ENCODE measurements around the gene NABP1. TPM values are rescaled to one million over a fixed set of nuclear protein-coding genes. Genes with fewer than 3 reads are reported as not detected.

Gene NABP1
- total RNA-seq, 2 experiments from 2014 or later, result 51.3 to 52.0 TPM

DNA sequence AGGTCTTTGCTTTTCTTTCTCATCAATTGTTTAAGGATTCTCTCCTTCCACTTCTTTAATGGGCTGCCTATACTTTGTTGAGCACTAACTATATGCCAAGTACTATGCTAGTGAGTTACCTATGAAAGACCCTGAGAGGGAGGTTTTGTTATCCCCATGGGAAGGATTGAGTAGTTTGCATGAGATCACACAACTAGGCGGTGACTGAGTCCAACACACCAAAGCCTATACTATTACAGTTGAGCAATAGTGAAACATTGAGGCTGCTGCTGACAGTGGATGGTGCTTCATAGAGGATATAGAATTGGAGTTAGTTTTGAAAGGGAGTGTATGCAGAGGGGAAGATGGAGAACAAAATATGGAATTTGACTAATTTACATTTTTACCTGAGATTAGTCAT is 15.8 kb downstream of the NABP1 start:
- POLR2A ChIA-PET, result no interaction called here
- CTCF ChIA-PET, result no interaction called here

GRCh38 chr2:191696001-191696400 is 18.1 kb downstream of the NABP1 start:
- ChIA-PET CTCF (interaction anchor here (0.9 kb wide), 2 partner anchors 11 to 12 kb away, joined by 5 read pairs; no protein-coding TSS in a partner anchor), POLR2A (interaction anchor here (1.2 kb wide), 1 partner anchor 18 kb away, joined by 3 read pairs; the partner anchor contains the start of gene NABP1)

- CTCF ChIA-PET, result interaction anchor here (0.8 to 0.9 kb wide), 2 partner anchors 13 to 126 kb away, joined by 3 to 5 read pairs; no protein-coding TSS in a partner anchor
- POLR2A ChIA-PET, result interaction anchor here (1.2 kb wide), 1 partner anchor 19 kb away, joined by 3 read pairs; the partner anchor contains the start of gene NABP1
Observed at GRCh38 chr2:191696966-191697365, 19.0 kb downstream of the NABP1 start.

DNA sequence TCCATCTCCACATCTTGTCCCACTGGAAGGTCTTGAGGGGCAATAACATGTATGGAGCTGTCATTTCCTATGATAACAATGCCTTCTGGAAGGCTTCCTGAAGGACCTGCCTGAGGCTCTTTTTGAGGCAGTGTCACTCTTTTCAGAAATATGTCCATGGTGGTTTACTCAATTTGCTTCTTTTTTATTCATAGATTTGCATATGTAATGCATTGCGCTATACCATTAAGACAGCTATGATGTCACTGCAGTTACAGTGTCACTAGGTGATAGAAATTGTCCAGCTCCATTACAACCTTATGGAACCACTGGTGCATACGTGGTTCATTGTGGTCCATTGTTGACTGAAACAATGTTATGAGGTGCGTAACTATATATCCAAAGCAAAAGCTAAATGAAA is 19.9 kb downstream of the NABP1 start:
- ChIA-PET CTCF (interaction anchor here (0.8 kb wide), 1 partner anchor 127 kb away, joined by 3 read pairs; no protein-coding TSS in a partner anchor), POLR2A (interaction anchor here (0.6 kb wide), 1 partner anchor 414 kb away, joined by 3 read pairs; no protein-coding TSS in a partner anchor)

GRCh38 chr2:191699341-191699945 is 21.5 kb downstream of the NABP1 start:
- CTCF ChIA-PET, result no interaction called here
- POLR2A ChIA-PET, result no interaction called here

GRCh38 chr2:191701029-191701428 is 23.1 kb downstream of the NABP1 start:
- POLR2A ChIA-PET, result no interaction called here
- CTCF ChIA-PET, result no interaction called here

DNA sequence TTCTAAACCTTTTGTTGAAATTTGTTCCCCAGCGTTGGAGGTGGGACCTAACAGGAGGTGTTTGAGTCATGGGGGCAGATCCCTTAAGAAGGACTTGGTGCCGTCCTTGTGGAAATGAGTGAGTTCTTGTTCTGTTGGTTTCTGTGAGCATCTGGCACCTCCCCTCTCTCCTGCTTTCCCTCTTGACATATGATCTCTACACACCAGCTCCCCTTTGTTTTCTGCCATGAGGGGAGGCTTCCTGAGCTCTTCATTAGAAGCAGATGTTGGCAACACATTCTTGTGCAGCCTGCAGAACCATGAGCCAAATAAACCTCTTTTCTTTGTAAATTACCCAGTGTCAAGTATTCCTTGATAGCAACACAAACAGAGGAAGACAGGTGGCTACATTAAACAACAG is 23.8 kb downstream of the NABP1 start:
- POLR2A ChIA-PET, result no interaction called here
- CTCF ChIA-PET, result no interaction called here

- CTCF ChIA-PET, result no interaction called here
Observed at GRCh38 chr2:191703079-191703725, 25.3 kb downstream of the NABP1 start.

DNA sequence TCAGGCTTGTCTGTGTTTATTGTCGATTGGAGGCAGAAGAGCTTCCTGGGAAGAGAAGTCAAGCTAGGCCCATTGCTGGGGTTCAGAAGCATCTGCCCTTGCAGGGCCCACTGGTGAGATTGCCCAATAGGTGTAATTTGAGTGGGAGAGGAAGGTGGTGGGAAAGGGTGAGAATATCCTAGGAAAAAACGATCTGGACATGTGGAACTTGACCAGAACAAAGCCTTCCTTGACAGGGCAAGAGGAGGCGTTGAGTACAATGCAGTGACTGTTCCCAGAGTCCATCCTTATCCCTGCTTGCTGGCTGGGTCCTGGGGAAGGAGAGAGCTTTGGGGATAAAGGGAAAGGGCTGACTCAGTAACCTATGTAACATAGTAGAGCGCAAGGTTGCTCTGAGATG is 27.1 kb downstream of the NABP1 start:
- POLR2A ChIA-PET, result no interaction called here
- CTCF ChIA-PET, result interaction anchor here (1.0 kb wide), 1 partner anchor 457 kb away, joined by 3 read pairs; no protein-coding TSS in a partner anchor

More at GRCh38 chr2:191703079-191703725, 25.3 kb downstream of the NABP1 start:
- POLR2A ChIA-PET, result no interaction called here

GRCh38 chr2:191705701-191706100 is 27.8 kb downstream of the NABP1 start:
- POLR2A ChIA-PET, result no interaction called here
- CTCF ChIA-PET, result interaction anchor here (2.7 kb wide), 1 partner anchor 139 kb away, joined by 7 read pairs; no protein-coding TSS in a partner anchor

- ChIA-PET CTCF (interaction anchor here (1.6 to 2.7 kb wide), 2 partner anchors 11 to 140 kb away, joined by 5 to 7 read pairs; no protein-coding TSS in a partner anchor), POLR2A (no interaction called here)
Observed at GRCh38 chr2:191706791-191707190, 28.9 kb downstream of the NABP1 start.

- POLR2A ChIA-PET, result no interaction called here
- CTCF ChIA-PET, result interaction anchor here (1.6 to 2.7 kb wide), 2 partner anchors 11 to 141 kb away, joined by 5 to 7 read pairs; no protein-coding TSS in a partner anchor
Observed at GRCh38 chr2:191707542-191707941, 29.6 kb downstream of the NABP1 start.

DNA sequence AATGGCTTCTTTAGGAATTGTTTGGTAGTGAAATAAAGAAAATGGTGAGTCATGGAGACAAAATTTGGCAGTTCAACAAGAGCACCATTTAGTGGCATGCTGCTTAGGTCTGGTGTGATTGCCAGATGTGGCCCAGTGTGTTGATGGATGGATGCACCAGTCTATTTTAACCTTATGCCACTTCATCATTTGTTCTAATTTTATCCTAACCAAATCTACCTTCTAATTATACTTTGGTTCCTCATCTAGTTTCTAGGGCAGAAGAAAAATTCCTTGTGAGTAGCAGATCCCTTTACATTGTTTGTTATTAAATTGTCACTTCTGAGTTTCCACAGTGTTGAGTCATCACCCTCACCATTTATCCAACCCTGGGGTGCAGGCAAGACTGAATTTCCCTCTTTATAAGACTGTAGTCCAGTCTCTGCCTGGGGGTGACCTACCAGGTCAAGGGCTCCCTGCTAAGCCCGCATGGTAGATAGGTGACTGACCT is 32.5 kb downstream of the NABP1 start:
- ChIA-PET POLR2A (no interaction called here), CTCF (interaction anchor here (0.7 kb wide), 1 partner anchor 17 kb away, joined by 3 read pairs; no protein-coding TSS in a partner anchor)

GRCh38 chr2:191711621-191712020 is 33.7 kb downstream of the NABP1 start:
- CTCF ChIA-PET, result interaction anchor here (0.6 kb wide), 1 partner anchor 201 kb away, joined by 5 read pairs; no protein-coding TSS in a partner anchor
- POLR2A ChIA-PET, result no interaction called here

- ChIA-PET CTCF (no interaction called here), POLR2A (no interaction called here)
Observed at GRCh38 chr2:191713837-191714236, 35.9 kb downstream of the NABP1 start.

DNA sequence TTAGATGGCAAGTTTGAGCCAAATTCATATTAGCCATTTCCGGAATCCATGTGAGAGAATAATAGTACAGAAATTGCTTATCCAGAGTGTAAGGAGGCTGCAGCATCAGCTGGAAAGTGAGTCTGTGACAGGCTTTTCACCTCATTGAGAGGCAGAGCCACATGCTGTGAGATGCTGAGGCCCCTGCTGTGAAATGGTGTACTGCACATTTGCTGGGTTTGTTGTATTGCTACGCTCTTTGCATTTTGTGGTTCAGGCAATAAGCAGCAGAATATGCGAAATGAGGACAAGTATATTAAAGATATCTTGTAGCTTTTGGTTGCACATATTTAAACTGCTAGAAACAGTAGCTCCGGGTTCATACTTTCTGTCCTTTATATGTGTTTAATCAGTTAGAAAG is 37.0 kb downstream of the NABP1 start:
- ChIA-PET POLR2A (interaction anchor here (0.6 kb wide), 1 partner anchor 37 kb away, joined by 6 read pairs; no protein-coding TSS in a partner anchor), CTCF (no interaction called here)

- POLR2A ChIA-PET, result no interaction called here
- CTCF ChIA-PET, result no interaction called here
Observed at GRCh38 chr2:191715471-191715870, 37.5 kb downstream of the NABP1 start.

DNA sequence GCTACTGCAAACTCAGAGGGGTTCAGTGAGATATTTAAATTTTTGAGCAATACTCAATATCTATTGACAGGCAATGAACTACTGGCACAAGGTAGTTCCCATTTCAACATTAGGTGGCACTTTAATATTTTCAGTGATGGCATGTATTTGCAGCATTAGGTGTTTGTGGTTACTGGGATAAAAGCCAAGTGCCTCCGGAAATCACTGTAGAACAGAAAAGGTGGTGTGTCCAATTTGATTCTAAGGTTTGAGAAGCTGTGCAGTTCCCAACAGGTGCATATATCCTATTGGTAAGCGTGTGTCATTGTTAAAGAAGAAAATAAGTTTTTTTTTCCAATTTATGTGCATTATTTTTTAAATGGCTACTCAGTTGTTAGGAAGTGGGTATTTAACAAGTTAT is 41.3 kb downstream of the NABP1 start:
- POLR2A ChIA-PET, result no interaction called here
- CTCF ChIA-PET, result no interaction called here

- ChIA-PET POLR2A (no interaction called here), CTCF (no interaction called here)
Observed at GRCh38 chr2:191719938-191720337, 42.0 kb downstream of the NABP1 start.

- ChIA-PET CTCF (interaction anchor here (1.6 kb wide), 1 partner anchor 155 kb away, joined by 3 read pairs; no protein-coding TSS in a partner anchor), POLR2A (no interaction called here)
Observed at GRCh38 chr2:191721331-191721730, 43.4 kb downstream of the NABP1 start.

GRCh38 chr2:191724015-191724414 is 46.1 kb downstream of the NABP1 start:
- ChIA-PET POLR2A (no interaction called here), CTCF (no interaction called here)
